HUDEP-2 (cell line): ENCODE measurements around the gene CFDP1.
A peak's percentile ranks its signal among the peaks of the same experiment; 100 is the strongest.
"Not testable (repeated sequence)": the region's sequence is repeated elsewhere in the genome, so short reads cannot be mapped to it uniquely, and the experiment has no call there.

Experiments used
- DNase-seq, 76 experiments: peaks; one replicate each; lab custom pipeline; 2025; ENCODE audit not compliant: unreplicated experiment in 76 of 76; lab: John Stamatoyannopoulos, UW

Gene CFDP1

DNA sequence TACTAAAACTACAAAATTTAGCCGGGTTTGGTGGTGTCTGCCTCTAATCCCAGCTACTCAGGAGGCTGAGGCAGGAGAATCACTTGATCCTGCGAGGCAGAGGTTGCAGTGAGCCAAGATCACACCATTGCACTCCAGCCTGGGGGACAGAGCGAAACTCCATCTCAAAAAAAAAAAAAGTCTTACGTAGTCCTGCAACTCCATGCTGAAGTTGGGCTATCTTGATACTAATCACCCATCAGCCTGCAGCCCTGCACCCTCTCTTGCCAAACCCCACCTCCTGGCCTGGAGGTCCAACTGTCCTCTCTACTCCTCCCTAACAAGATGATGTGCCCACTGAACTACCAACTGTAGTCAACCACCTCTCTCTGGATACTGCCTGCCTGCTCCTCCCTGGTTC is 26.4 kb upstream of the CFDP1 start:
- peak in 2 of 76 experiments; percentile 5 to 10 for DNase-seq

GRCh38 chr16:75458439-75458838 is 25.1 kb upstream of the CFDP1 start:
- DNase-seq: no peak

DNA sequence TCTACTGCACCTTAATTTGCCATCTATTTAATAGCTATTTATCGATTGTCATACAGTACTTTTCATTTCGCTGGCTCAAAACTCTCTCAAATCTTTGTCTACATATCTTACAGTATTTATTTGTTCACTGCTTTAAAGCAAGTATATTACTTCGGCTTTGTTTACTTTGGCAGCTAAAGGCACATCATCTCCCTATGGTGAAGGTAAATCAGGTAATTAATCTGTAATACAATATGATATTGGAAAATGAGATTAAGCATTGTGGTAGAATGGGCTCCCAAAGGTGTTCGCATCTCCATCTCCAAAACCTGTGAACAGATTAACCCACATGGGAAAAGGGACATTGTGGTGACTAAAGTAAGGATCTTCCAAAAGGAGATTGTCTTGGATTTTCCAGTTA is 24.7 kb upstream of the CFDP1 start:
- DNase-seq: no peak

- DNase-seq: no peak
These were observed 24.2 kb upstream of the CFDP1 start for GRCh38 chr16:75457485-75458021.

DNA sequence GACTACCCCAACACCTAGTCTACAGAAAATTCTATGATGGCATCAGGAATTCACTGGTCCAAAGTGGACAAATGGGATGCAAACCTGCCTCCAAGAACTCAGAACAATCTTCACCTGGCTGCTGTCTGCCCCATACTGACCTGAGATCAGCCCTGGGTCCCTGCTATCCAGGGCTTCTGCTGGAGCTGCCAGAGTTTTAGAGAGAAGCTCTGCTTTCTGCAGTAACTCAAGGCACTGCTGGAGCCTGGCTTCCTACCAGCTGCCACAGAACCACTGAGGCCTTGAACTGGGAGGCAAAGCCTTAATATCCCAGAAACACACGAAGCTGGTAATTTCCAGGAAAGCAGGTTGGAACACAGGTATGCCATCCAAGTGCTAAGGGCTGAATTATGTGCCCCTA is 23.7 kb upstream of the CFDP1 start:
- DNase-seq: no peak

GRCh38 chr16:75456486-75456885 is 23.2 kb upstream of the CFDP1 start:
- not testable (repeated sequence) for DNase-seq

GRCh38 chr16:75455677-75456076 is 22.4 kb upstream of the CFDP1 start:
- no peak for DNase-seq

DNA sequence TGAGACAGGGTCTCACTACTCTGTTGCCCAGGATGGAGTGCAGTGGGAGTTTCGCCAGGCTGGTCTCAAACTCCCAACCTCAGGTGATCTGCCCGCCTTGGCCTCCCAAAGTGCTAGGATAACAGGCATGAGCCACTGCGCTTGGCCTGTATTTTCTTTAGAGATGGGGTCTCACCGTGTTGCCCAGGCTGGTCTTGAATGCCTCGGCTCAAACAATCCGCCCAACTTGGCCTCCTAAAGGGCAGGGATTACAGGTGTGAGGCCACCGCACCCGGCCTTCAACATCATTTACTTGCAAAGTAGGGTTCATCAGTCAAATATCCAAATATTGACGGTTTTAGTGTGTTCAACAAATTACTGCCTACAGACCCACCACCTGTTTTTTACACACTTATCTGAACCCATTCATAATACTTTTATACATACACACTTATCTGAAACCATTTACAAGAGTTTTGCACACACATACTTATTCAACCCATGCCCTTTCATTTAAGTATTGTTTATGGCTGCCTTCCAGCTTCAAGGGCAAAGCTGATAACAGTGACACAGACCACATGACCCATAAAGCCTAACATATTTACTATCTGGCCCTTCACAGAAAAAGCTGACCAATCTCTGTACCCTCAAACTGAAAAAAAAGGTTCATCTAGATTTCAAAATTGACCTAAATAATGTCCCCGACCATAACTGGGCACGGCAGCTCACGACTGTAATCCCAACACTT is 19.3 kb upstream of the CFDP1 start:
- peak in 35 of 76 experiments; percentile 2 to 69 (median 48) for DNase-seq

- DNase-seq: no peak
These were observed 13.1 kb upstream of the CFDP1 start for GRCh38 chr16:75446416-75446815.

DNA sequence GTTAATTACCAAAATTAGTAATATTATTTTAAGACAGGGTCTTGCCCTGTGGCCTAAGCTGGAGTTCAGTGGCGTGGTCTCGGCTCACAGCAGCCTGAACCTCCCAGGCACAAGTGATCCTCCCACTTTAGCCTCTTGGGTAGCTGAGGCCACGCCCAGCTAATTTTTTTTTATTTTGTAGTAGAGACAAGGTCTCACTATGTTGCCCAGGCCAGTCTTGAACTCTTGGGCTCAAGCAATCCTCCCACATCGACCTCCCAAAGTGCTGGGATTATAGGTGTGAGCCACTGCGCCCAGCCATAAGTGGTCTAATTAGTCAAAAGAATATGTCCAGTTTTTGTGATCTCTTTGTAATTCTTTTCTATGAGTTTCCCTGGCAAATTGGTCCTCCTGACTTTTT is 12.0 kb upstream of the CFDP1 start:
- peak in 9 of 76 experiments; percentile 8 to 28 (median 12) for DNase-seq

DNA sequence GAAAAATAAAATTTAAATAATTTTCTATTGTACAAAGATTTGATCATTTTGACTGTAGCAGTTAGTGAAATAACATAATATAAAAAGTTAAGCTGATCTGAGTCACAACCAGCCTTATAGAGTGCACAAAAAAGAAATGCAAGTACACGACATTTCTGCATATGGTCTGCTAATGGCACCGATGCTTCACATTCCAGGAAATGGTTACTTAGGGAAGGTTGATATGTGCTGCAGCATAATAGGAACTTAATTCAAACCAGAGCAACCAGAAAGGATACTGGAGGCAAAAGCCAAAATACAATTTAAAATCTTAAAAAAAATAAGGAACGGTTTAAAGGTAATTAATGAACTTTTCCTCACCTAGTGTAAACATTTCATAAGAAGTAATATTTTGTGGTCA is 10.0 kb upstream of the CFDP1 start:
- no peak for DNase-seq

DNA sequence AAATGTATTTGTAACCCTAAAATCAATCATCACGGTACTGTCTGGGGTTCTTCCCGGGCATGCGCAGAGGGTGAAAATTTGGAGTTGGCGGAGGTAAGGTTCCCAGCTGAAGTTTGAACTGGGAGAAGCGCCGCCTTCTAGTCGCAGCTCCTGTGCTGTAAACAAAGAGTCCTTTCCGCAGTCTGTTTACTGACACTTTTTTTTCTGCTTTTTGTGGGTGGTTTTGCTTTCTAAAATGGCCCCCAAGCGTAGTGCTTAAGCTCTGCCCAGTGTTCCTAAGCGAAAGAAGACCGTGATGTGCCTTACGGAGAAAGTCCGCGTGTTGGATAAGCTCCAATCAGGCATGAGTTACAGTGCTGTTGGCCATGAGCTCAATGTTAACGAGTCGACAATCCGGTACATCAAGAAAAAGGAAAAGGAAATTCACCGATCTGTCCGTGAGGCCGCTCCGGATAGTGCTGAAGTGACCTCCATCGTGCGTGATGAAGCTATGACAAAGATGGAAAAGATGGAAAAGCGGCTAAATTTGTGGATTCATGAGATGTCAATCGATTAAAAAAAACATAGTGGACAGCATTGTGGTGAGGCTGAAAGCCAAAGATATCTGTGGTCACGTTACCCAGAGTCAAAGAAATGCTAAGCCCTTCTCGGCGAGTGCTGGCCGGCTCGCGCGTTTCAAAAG is 570 bp upstream of the CFDP1 start:
- peak in 71 of 76 experiments; percentile 31 to 88 (median 74) for DNase-seq

GRCh38 chr16:75429621-75430403 is 3.5 kb downstream of the CFDP1 start:
- DNase-seq: no peak

DNA sequence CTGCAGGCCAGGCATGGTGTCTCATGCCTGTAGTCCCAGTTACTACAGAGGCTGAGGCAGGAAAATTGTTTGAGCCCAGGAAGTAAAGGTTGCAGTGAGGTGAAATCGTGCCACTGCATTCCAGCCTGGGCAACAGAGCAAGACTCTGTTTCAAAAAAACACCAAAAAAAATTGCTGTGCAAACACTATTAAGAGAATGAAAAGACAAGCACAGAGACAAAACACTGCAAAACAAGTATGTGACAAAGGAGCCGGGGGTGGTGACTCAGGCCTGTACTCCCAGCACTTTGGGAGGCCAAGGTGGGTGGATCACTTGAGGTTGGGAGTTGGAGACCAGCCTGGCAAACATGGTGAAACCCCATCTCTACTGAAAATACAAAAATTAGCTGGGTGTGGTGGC is 6.8 kb downstream of the CFDP1 start:
- DNase-seq: peak in 4 of 76 experiments; percentile 1 to 14 (median 6)

GRCh38 chr16:75424105-75424762 is 9.1 kb downstream of the CFDP1 start:
- not testable (repeated sequence) for DNase-seq

- DNase-seq: no peak
These were observed 9.6 kb downstream of the CFDP1 start for GRCh38 chr16:75423723-75424104.

DNA sequence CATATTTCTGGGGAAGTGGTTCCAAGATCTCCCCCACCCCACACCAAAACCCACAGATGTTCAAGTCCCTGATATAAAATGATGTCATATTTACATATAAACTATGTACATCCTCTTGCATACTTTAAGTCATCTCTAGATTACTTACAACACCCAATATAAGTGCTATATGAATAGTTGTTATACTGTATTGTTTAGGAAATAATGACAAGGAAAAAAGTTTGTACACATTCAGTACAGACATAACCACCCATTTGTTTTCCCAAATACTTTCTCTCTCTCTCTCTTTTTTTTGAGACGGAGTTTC is 11.5 kb downstream of the CFDP1 start:
- DNase-seq: no peak

DNA sequence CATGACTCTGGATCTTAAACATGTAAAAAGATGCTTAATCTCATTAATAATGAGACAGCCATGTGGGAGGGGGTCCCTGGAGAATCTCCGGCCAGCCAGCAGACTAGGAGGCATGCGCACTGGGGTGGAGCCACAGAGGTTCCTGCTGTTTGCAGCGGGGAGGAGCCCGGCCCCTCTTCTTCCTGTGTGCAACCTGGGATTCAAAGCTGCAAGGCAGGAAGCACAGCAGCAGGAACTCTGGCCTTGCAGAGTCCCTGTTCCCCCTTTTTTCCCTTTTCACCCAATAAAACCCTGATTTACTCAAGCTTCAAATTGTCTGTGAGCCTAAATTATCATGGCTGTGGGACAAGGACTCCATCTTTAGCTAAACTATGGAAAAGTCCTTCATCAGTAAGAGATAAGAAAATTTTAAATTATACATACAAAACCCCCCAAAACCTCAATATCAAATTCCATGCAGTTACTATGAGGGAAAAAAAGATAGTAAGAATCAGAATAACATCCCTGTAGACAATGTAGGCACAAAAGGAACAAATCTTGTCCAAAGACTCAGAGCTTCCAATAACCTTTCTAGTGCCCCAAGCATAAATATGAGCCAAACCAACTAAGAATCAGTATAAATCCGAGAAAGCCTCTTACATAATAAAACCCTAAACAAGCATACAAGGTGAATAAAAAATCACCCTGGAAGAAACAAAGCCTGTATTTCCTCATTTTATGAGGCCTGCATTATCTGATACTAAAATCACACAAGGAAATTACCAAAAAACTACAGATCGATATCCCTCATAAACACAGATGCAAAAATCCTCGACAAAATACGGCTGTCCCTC is 12.1 kb downstream of the CFDP1 start:
- DNase-seq: no peak

DNA sequence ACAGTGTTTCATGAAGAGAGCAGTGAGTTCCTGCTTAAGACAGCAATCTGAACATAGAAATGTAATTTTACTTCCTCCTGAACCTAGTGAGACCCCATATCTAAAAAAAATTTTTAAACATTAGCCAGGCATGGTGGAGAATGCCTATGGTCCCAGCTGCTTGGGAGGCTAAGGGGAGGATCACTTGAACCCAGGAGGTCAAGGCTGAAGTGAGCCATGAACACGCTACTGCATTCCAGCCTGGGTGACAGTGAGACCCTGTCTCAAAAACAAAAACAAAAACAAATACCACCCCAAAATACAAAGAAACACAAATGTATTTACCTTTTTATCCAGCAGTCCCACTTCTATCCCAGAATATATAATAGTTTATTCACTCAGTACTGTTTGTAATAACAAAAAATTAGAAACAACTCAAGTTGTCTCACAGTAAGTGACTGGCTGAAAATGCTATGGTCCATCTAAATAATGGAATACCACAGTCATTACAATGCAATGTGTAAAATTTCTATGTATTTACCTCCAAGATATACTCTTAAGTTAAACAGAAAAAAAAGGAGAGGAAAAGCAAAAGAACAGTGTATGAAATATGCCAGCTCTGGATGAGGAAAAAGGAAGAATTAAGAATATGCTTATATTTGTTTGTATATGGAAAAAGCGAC is 16.3 kb downstream of the CFDP1 start:
- no peak for DNase-seq
